ENCODE measurements around the gene RPRM.

GRCh38 chr2:153433403-153433802 is 45.2 kb downstream of the RPRM start:
- no peak for TF ChIP-seq CTCF (IDR thresholded peaks at IDR 0.05)
- no peak for TF ChIP-seq POLR2AphosphoS5 (IDR thresholded peaks at IDR 0.05)
- no peak for TF ChIP-seq POLR2A (IDR thresholded peaks at IDR 0.05)
